ENCODE data around the gene NBEAL1.

- TF ChIP-seq CTCF (IDR thresholded peaks at IDR 0.05) (no peak), POLR2A (IDR thresholded peaks at IDR 0.05) (no peak)
These were observed 8.1 kb downstream of the NBEAL1 start for GRCh38 chr2:203022751-203023150.
